ENCODE measurements around the gene TMEFF1.

Gene TMEFF1

DNA sequence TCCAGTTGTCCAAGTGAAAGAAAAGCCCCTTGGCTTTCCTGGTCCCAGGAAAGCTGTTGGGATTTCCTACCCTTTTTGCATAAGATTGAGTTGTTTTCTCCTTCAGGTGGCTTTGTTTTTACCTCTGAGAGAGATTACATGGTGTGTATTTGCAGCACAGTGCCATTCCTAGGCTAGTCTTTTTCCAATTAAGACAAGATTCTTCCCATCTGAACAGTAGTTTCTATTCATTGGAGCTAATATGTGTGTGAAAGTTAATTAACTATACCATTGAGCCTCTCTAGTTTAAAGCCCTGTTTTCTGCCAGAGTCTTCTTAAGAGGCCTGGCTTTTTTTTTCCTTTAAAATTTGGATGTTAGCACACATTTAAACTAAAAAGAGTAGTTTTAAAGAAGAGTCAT lies 25.9 kb upstream of the TMEFF1 start:
- no peak overlapping the region for H3K27ac ChIP-seq (ENCODE audit: insufficient read depth, low read length, poor library complexity, severe bottlenecking)
- no peak for DNase-seq
- no peaks in the 10 kb centered on the region for H3K27me3 ChIP-seq (replicated peaks; ENCODE audit: control insufficient read depth, insufficient read depth, low read length, poor library complexity, severe bottlenecking)
- H3K9me3 ChIP-seq (ENCODE audit: control insufficient read depth, low read length), result no peaks in the 10 kb centered on the region
- H3K4me1 ChIP-seq (ENCODE audit: control insufficient read depth, insufficient read depth, low read length, poor library complexity, severe bottlenecking), result no peaks in the 10 kb centered on the region
- H3K4me3 ChIP-seq (ENCODE audit: insufficient read depth, low read depth, low read length, poor library complexity, severe bottlenecking), result no peak overlapping the region
- no peaks in the 10 kb centered on the region for H3K36me3 ChIP-seq (ENCODE audit: control insufficient read depth, insufficient read depth, low read length)

DNA sequence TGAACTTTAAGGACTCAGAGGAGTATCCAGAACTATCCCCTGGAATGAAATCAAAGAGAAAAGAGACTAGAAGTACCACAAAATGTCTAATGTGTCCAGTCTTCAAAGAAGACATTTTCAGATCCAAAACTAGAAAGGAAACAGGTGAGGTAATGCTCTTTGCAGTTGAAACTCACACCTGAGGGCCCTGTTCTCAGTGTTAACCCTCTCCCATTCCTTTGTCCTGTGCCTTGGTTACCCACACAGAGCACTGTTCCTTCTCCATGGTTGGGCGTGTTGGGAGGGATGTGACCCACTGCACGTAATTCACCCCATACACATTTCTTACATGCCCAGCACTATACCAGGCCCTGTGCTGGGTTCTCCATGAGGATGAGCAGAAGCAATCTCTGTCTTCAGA lies 24.7 kb upstream of the TMEFF1 start:
- Histone ChIP-seq H3K4me1 (ENCODE audit: control insufficient read depth, insufficient read depth, low read length, poor library complexity, severe bottlenecking) (no peaks in the 10 kb centered on the region), H3K27me3 (replicated peaks; ENCODE audit: control insufficient read depth, insufficient read depth, low read length, poor library complexity, severe bottlenecking) (no peaks in the 10 kb centered on the region), H3K27ac (ENCODE audit: insufficient read depth, low read length, poor library complexity, severe bottlenecking) (no peak overlapping the region), H3K36me3 (ENCODE audit: control insufficient read depth, insufficient read depth, low read length) (peaks cover 7% of the 10 kb centered on the region), H3K4me3 (ENCODE audit: insufficient read depth, low read depth, low read length, poor library complexity, severe bottlenecking) (no peak overlapping the region), H3K9me3 (ENCODE audit: control insufficient read depth, low read length) (no peaks in the 10 kb centered on the region)
- no peak for DNase-seq

DNA sequence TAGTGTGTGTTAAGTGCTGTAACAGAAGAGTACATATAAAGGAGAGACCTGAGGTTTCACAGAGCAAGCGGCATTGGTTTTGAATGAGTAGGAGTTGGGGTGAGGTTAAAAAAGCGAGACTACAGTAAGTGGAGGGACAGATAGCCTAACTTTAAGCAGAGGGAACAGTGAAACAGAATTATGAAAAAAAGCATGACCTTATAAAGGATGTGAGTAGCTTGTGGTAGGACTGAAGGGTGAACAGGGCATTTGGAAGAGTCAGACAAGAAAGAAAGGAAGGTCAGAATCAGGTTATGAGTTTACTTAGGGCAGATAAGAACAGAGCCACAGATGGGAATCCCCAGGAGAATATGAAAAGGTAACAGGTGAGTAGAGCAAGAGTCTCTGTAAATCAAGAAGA lies 23.5 kb upstream of the TMEFF1 start:
- no peaks in the 10 kb centered on the region for H3K9me3 ChIP-seq (ENCODE audit: control insufficient read depth, low read length)
- H3K36me3 ChIP-seq (ENCODE audit: control insufficient read depth, insufficient read depth, low read length), result peaks cover 11% of the 10 kb centered on the region
- no peaks in the 10 kb centered on the region for H3K4me1 ChIP-seq (ENCODE audit: control insufficient read depth, insufficient read depth, low read length, poor library complexity, severe bottlenecking)
- H3K4me3 ChIP-seq (ENCODE audit: insufficient read depth, low read depth, low read length, poor library complexity, severe bottlenecking), result no peak overlapping the region
- H3K27me3 ChIP-seq (replicated peaks; ENCODE audit: control insufficient read depth, insufficient read depth, low read length, poor library complexity, severe bottlenecking), result no peaks in the 10 kb centered on the region
- no peak for DNase-seq
- H3K27ac ChIP-seq (ENCODE audit: insufficient read depth, low read length, poor library complexity, severe bottlenecking), result no peak overlapping the region

DNA sequence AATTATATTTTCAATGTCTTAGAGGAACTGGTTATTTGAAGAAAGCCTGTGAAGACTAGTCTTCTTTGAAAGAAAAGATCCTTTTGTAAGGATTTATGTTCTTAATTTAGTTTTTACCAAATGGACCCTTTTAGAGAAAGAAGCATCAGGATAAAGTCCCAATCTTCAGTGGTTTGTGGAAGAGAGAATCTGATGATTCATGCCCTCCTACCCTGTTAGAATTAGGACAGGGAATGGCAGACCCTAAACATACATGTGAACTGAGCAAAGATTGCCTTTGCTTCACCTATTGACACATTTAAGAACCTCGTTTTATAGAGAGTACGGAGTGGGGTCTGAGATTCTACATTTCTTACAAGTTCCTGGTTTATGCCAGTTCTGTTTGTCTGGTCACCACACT lies 20.1 kb upstream of the TMEFF1 start:
- DNase-seq, result no peak
- no peak overlapping the region for H3K4me3 ChIP-seq (ENCODE audit: insufficient read depth, low read depth, low read length, poor library complexity, severe bottlenecking)
- H3K36me3 ChIP-seq (ENCODE audit: control insufficient read depth, insufficient read depth, low read length), result peaks cover 11% of the 10 kb centered on the region
- no peaks in the 10 kb centered on the region for H3K27me3 ChIP-seq (replicated peaks; ENCODE audit: control insufficient read depth, insufficient read depth, low read length, poor library complexity, severe bottlenecking)
- H3K9me3 ChIP-seq (ENCODE audit: control insufficient read depth, low read length), result no peaks in the 10 kb centered on the region
- H3K4me1 ChIP-seq (ENCODE audit: control insufficient read depth, insufficient read depth, low read length, poor library complexity, severe bottlenecking), result no peaks in the 10 kb centered on the region
- no peak overlapping the region for H3K27ac ChIP-seq (ENCODE audit: insufficient read depth, low read length, poor library complexity, severe bottlenecking)

DNA sequence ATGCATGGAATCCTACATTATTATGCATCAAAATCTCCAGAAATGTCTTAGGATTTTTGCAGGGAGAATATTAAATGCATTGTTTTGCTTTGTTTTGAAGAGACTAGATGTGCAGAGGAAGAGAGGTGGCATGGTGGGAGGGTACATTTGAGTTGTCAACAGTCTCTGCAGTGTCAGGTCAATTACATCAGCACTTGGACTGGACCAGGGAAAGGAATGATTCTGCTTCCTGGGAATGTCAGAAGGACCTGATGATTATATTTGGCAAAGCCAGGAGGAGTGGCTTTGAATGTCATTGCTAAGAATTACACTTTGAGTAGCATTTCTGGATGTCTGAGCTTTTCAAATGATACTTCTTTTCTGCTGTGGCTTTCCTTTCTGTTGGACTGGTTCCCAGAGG lies 17.5 kb upstream of the TMEFF1 start:
- no peak for DNase-seq
- no peak overlapping the region for H3K27ac ChIP-seq (ENCODE audit: insufficient read depth, low read length, poor library complexity, severe bottlenecking)

DNA sequence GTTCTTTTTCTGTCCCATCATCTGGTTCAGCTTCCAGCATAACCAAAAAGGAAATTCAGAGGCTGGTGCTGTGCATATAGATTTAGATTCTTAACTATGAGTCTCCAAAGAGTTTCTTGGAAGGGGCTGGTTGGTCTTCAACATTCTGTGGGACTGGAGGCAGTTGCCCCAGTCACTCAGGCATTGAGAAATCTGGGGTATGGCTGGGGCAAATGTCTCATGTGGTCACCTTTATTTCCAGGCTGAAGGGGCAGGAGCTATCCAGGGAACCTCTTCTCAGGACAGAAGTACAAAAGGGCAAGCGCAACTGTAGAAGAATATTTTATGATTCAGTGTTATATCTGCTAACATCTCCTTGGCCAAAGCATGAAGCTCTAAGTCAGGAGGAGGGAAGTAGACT lies 15.4 kb upstream of the TMEFF1 start:
- DNase-seq, result no peak
- H3K9me3 ChIP-seq (ENCODE audit: control insufficient read depth, low read length), result no peaks in the 10 kb centered on the region
- peaks cover 11% of the 10 kb centered on the region for H3K36me3 ChIP-seq (ENCODE audit: control insufficient read depth, insufficient read depth, low read length)
- no peaks in the 10 kb centered on the region for H3K4me1 ChIP-seq (ENCODE audit: control insufficient read depth, insufficient read depth, low read length, poor library complexity, severe bottlenecking)
- H3K27me3 ChIP-seq (replicated peaks; ENCODE audit: control insufficient read depth, insufficient read depth, low read length, poor library complexity, severe bottlenecking), result no peaks in the 10 kb centered on the region
- H3K4me3 ChIP-seq (ENCODE audit: insufficient read depth, low read depth, low read length, poor library complexity, severe bottlenecking), result no peak overlapping the region
- no peak overlapping the region for H3K27ac ChIP-seq (ENCODE audit: insufficient read depth, low read length, poor library complexity, severe bottlenecking)

More for the DNA sequence above, 17.5 kb upstream of the TMEFF1 start:
- H3K9me3 ChIP-seq (ENCODE audit: control insufficient read depth, low read length), result no peaks in the 10 kb centered on the region
- H3K4me1 ChIP-seq (ENCODE audit: control insufficient read depth, insufficient read depth, low read length, poor library complexity, severe bottlenecking), result no peaks in the 10 kb centered on the region
- H3K36me3 ChIP-seq (ENCODE audit: control insufficient read depth, insufficient read depth, low read length), result peaks cover 11% of the 10 kb centered on the region
- no peaks in the 10 kb centered on the region for H3K27me3 ChIP-seq (replicated peaks; ENCODE audit: control insufficient read depth, insufficient read depth, low read length, poor library complexity, severe bottlenecking)
- H3K4me3 ChIP-seq (ENCODE audit: insufficient read depth, low read depth, low read length, poor library complexity, severe bottlenecking), result no peak overlapping the region

DNA sequence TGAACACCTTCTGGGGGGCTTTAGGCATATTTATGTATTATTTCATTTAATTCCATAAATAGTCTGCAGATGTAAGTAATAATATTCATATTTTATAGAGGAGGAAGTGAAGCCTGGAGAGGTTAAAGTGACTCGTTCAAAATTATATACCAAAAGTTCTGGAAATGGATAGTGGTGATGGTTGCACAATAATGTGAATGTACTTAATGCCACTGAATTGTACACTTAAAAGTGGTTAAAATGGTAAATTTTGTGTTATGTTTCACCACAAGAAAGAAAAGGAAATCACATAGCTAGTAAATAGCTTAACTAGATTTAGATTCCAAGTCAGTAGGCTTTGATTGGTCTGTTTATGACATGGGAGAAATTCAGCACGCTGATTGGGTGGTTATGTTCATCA lies 13.0 kb upstream of the TMEFF1 start:
- Histone ChIP-seq H3K27me3 (replicated peaks; ENCODE audit: control insufficient read depth, insufficient read depth, low read length, poor library complexity, severe bottlenecking) (no peaks in the 10 kb centered on the region), H3K4me1 (ENCODE audit: control insufficient read depth, insufficient read depth, low read length, poor library complexity, severe bottlenecking) (no peaks in the 10 kb centered on the region), H3K4me3 (ENCODE audit: insufficient read depth, low read depth, low read length, poor library complexity, severe bottlenecking) (no peak overlapping the region), H3K9me3 (ENCODE audit: control insufficient read depth, low read length) (no peaks in the 10 kb centered on the region), H3K36me3 (ENCODE audit: control insufficient read depth, insufficient read depth, low read length) (no peaks in the 10 kb centered on the region), H3K27ac (ENCODE audit: insufficient read depth, low read length, poor library complexity, severe bottlenecking) (no peak overlapping the region)
- no peak for DNase-seq

DNA sequence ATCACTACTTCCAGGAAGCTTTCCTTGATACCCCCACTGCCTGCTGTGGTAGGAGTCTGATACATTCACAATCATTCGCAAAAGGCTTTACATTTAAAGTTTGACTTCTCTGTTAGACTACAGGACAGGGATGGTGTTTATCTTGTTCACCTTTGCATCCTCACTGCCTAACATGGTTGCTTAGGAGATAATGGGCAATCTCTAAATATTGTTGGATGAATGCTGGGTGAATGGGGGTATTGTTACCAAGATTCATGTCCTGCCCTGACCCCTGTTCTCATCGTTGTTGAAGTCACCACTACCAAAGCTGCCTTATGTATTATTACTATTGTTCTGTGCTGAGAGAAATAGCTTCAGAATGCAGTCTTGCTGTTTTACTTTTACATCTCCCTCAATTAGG lies 7.7 kb upstream of the TMEFF1 start:
- Histone ChIP-seq H3K27ac (ENCODE audit: insufficient read depth, low read length, poor library complexity, severe bottlenecking) (no peak overlapping the region), H3K4me3 (ENCODE audit: insufficient read depth, low read depth, low read length, poor library complexity, severe bottlenecking) (no peak overlapping the region), H3K27me3 (replicated peaks; ENCODE audit: control insufficient read depth, insufficient read depth, low read length, poor library complexity, severe bottlenecking) (no peaks in the 10 kb centered on the region), H3K36me3 (ENCODE audit: control insufficient read depth, insufficient read depth, low read length) (no peaks in the 10 kb centered on the region), H3K9me3 (ENCODE audit: control insufficient read depth, low read length) (no peaks in the 10 kb centered on the region), H3K4me1 (ENCODE audit: control insufficient read depth, insufficient read depth, low read length, poor library complexity, severe bottlenecking) (no peaks in the 10 kb centered on the region)
- DNase-seq, result no peak

DNA sequence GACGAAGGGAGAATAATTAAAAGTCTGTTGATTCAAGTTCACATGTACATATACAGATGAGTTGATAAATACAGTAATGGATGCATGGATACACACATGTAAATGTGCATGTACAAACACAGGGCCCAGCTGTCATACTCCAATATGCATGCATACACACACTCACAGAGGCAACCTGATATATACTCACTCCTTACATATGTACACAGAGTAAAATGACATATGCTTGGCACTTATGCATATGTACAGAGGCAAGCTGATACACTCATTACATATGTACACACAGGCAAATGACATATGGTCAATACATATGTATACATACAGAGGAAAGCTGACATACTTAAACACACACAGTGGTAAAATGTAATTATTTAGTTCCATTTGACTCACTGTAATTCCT lies 7.2 kb upstream of the TMEFF1 start:
- H3K36me3 ChIP-seq (ENCODE audit: control insufficient read depth, insufficient read depth, low read length), result no peaks in the 10 kb centered on the region
- no peak for DNase-seq
- no peaks in the 10 kb centered on the region for H3K27me3 ChIP-seq (replicated peaks; ENCODE audit: control insufficient read depth, insufficient read depth, low read length, poor library complexity, severe bottlenecking)
- no peaks in the 10 kb centered on the region for H3K9me3 ChIP-seq (ENCODE audit: control insufficient read depth, low read length)
- H3K27ac ChIP-seq (ENCODE audit: insufficient read depth, low read length, poor library complexity, severe bottlenecking), result no peak overlapping the region
- no peak overlapping the region for H3K4me3 ChIP-seq (ENCODE audit: insufficient read depth, low read depth, low read length, poor library complexity, severe bottlenecking)
- H3K4me1 ChIP-seq (ENCODE audit: control insufficient read depth, insufficient read depth, low read length, poor library complexity, severe bottlenecking), result no peaks in the 10 kb centered on the region

DNA sequence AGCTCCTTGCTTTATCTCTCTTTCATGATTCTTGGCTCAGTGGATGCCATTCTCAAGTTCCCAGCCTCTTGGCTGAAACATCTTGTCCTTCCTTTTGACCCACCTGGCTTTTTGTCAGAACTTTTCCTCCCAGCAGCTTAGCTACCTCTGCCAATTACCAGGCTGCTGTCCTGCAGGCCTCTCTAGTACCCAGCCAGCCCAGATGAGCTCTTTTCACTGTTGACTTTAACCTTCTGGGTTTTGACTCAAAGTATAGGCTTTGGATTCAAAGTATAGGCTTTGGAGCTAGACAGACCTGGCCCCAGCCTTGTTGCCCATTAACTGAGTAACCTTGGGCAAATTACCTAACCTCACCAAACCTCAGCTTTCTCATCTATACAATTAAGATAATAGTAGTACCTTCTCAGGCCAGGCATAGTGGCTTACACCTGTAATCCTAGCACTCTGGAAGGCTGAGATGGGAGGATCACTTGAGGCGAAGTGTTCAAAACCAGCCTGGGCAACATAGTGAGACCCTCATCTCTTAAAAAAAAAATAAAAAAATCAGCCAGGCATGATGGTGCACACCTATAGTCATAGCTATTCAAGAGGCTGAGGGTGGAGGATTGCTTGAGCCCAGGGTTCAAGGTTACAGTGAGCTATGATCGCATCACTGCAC lies 6.6 kb upstream of the TMEFF1 start:
- Histone ChIP-seq H3K36me3 (ENCODE audit: control insufficient read depth, insufficient read depth, low read length) (no peaks in the 10 kb centered on the region), H3K9me3 (ENCODE audit: control insufficient read depth, low read length) (no peaks in the 10 kb centered on the region), H3K4me3 (ENCODE audit: insufficient read depth, low read depth, low read length, poor library complexity, severe bottlenecking) (no peak overlapping the region), H3K4me1 (ENCODE audit: control insufficient read depth, insufficient read depth, low read length, poor library complexity, severe bottlenecking) (no peaks in the 10 kb centered on the region), H3K27me3 (replicated peaks; ENCODE audit: control insufficient read depth, insufficient read depth, low read length, poor library complexity, severe bottlenecking) (no peaks in the 10 kb centered on the region), H3K27ac (ENCODE audit: insufficient read depth, low read length, poor library complexity, severe bottlenecking) (no peak overlapping the region)
- DNase-seq, result no peak

All from effector memory CD4-positive, alpha-beta T cell (primary cell).